H1 (cell line): ENCODE measurements around the gene PHEX. TPM values are rescaled to one million over a fixed set of nuclear protein-coding genes. Genes with fewer than 3 reads are reported as not detected.

ENCODE experiments used
- CTCF ChIA-PET: fragments of 300-600 bp; sonication (Branson Sonifier 250); formaldehyde crosslinking; loops from one replicate; lab custom pipeline; 2021; ENCODE audit not compliant: partially characterized antibody; lab: Charles Lee
- POLR2A ChIA-PET: fragments of 300-600 bp; sonication (Branson Sonifier 250); formaldehyde crosslinking; loops from one replicate; lab custom pipeline; 2021; ENCODE audit warnings: inconsistent platforms; ENCODE audit not compliant: partially characterized antibody; lab: Charles Lee
- DNase-seq, 2 experiments: peaks; one replicate each; pipeline versions ENCODE4 v3.0.0 to v3.0.0-alpha.2; 2010 to 2022; ENCODE audit warnings: low spot score in 2 of 2, low read depth in 1 of 2, mixed read lengths in 1 of 2
- FAIRE-seq: peaks from 2 replicates; lab custom pipeline; 2011; peaks lifted over from hg19 to GRCh38; lab: Jason Lieb, UNC
- H2AFZ ChIP-seq: 2 replicates; pipeline ENCODE4 v1.8.1; 2012; ENCODE audit warnings: low read length, inconsistent platforms
- H2AK5ac ChIP-seq: 2 replicates; pipeline ENCODE4 v1.6.1; 2013; ENCODE audit warnings: low read depth, low read length
- H2BK120ac ChIP-seq: replicated peaks from 2 replicates; pipeline ENCODE3; 2013; ENCODE audit warnings: low read depth, low read length, inconsistent platforms
- H2BK12ac ChIP-seq: 2 replicates; pipeline ENCODE4 v1.6.1; 2013; ENCODE audit warnings: low read depth, low read length
- H2BK15ac ChIP-seq: 2 replicates; pipeline ENCODE4 v1.6.1; 2013; ENCODE audit warnings: low read length
- H2BK20ac ChIP-seq: 2 replicates; pipeline ENCODE4 v1.6.1; 2013; ENCODE audit warnings: low read length
- H2BK5ac ChIP-seq: 2 replicates; pipeline ENCODE4 v1.6.1; 2013; ENCODE audit warnings: low read depth, low read length
- H3K14ac ChIP-seq: 2 replicates; pipeline ENCODE4 v1.6.1; 2013; ENCODE audit warnings: inconsistent platforms; ENCODE audit not compliant: insufficient read length
- H3K18ac ChIP-seq: 2 replicates; pipeline ENCODE4 v1.6.1; 2013; ENCODE audit warnings: low read length; ENCODE audit errors: extremely low read depth
- H3K23ac ChIP-seq: 2 replicates; pipeline ENCODE4 v1.6.1; 2013; ENCODE audit warnings: inconsistent platforms; ENCODE audit not compliant: insufficient read length
- H3K23me2 ChIP-seq: 2 replicates; pipeline ENCODE4 v1.6.1; 2013; ENCODE audit warnings: low read depth, low read length
- H3K27ac ChIP-seq: 2 replicates; pipeline ENCODE4 v1.6.1; 2011; ENCODE audit warnings: low read depth, low read length, inconsistent platforms
- H3K27me3 ChIP-seq, 4 experiments: replicated peaks in 1 of 4; 1 replicate in 1 of 4; 2 replicates in 3 of 4; pipeline versions ENCODE4 v1.6.1 to v1.8.1; 2011 to 2013; ENCODE audit warnings: low read length in 3 of 4, mild to moderate bottlenecking in 3 of 4, inconsistent platforms in 2 of 4, mixed read lengths in 2 of 4, moderate library complexity in 1 of 4; ENCODE audit not compliant: control insufficient read depth in 3 of 4, insufficient read depth in 3 of 4; ENCODE audit errors: extremely low read depth in 1 of 4
- H3K36me3 ChIP-seq, 4 experiments: 2 replicates each; pipeline versions ENCODE4 v1.6.1 to v1.8.1; 2011 to 2013; ENCODE audit warnings: mild to moderate bottlenecking in 4 of 4, low read length in 3 of 4, moderate library complexity in 2 of 4, control low read depth in 1 of 4, inconsistent platforms in 1 of 4; ENCODE audit not compliant: insufficient read depth in 4 of 4, control insufficient read depth in 2 of 4
- H3K4ac ChIP-seq: replicated peaks from 2 replicates; pipeline ENCODE3; 2013; ENCODE audit warnings: low read length, low read depth, mixed read lengths, inconsistent platforms; ENCODE audit not compliant: insufficient read length
- H3K4me1 ChIP-seq, 4 experiments: replicated peaks in 1 of 4; 1 replicate in 1 of 4; 2 replicates in 3 of 4; pipeline versions ENCODE4 v1.6.1 to v1.8.1; 2011 to 2013; ENCODE audit warnings: low read length in 3 of 4, inconsistent platforms in 2 of 4, mixed read lengths in 1 of 4; ENCODE audit not compliant: insufficient read depth in 4 of 4, control insufficient read depth in 3 of 4
- H3K4me2 ChIP-seq, 2 experiments: 2 replicates each; pipeline versions ENCODE4 v1.6.1 to v1.8.1; 2011 to 2013; ENCODE audit warnings: low read depth in 2 of 2, low read length in 2 of 2, control low read depth in 1 of 2, inconsistent platforms in 1 of 2, mild to moderate bottlenecking in 1 of 2; ENCODE audit not compliant: insufficient read depth in 1 of 2
- H3K4me3 ChIP-seq, 4 experiments: fragments of 200-600, 300-600 bp in 1 of 4; sonication (generic), shearing (Covaris generic), sonication (Bioruptor Twin) in 1 of 4; 2 replicates each; pipeline versions ENCODE4 v1.5.1 to v1.8.1; 2011 to 2016; ENCODE audit warnings: low read length in 4 of 4, low read depth in 3 of 4, control low read depth in 2 of 4, inconsistent platforms in 2 of 4, mild to moderate bottlenecking in 2 of 4, mixed read lengths in 1 of 4, moderate library complexity in 1 of 4; ENCODE audit not compliant: insufficient read depth in 2 of 4; ENCODE audit errors: extremely low read depth in 1 of 4
- H3K56ac ChIP-seq: replicated peaks from 2 replicates; pipeline ENCODE3; 2013; ENCODE audit warnings: low read depth, mild to moderate bottlenecking, mixed read lengths, low read length, inconsistent platforms; ENCODE audit not compliant: insufficient read length
- H3K79me1 ChIP-seq: 2 replicates; pipeline ENCODE4 v1.6.1; 2013; ENCODE audit warnings: low read depth, low read length, control low read depth
- H3K79me2 ChIP-seq, 2 experiments: 2 replicates each; pipeline versions ENCODE4 v1.6.1 to v1.8.1; 2012 to 2013; ENCODE audit warnings: low read length in 2 of 2, mild to moderate bottlenecking in 2 of 2, inconsistent platforms in 1 of 2; ENCODE audit not compliant: insufficient read depth in 2 of 2, control insufficient read depth in 1 of 2
- H3K9ac ChIP-seq, 4 experiments: replicated peaks in 1 of 4; 1 replicate in 1 of 4; 2 replicates in 3 of 4; pipeline versions ENCODE4 v1.6.1 to v1.8.1; 2011 to 2013; ENCODE audit warnings: low read depth in 3 of 4, low read length in 3 of 4, control low read depth in 2 of 4, mild to moderate bottlenecking in 2 of 4, moderate library complexity in 2 of 4, inconsistent platforms in 1 of 4; ENCODE audit errors: extremely low read depth in 1 of 4
- H3K9me3 ChIP-seq, 2 experiments: 2 replicates each; pipeline versions ENCODE4 v1.6.1 to v1.8.1; 2012 to 2013; ENCODE audit warnings: mild to moderate bottlenecking in 2 of 2, moderate library complexity in 2 of 2, control low read depth in 1 of 2, inconsistent platforms in 1 of 2, low read depth in 1 of 2, low read length in 1 of 2, mixed read lengths in 1 of 2; ENCODE audit not compliant: insufficient read depth in 2 of 2
- H4K20me1 ChIP-seq, 2 experiments: replicated peaks in 1 of 2; 2 replicates each; pipeline versions ENCODE3 to v1.8.1; 2011 to 2013; ENCODE audit warnings: inconsistent platforms in 2 of 2, low read length in 2 of 2, mild to moderate bottlenecking in 1 of 2; ENCODE audit not compliant: insufficient read depth in 2 of 2, control insufficient read depth in 1 of 2
- H4K5ac ChIP-seq: 2 replicates; pipeline ENCODE4 v1.6.1; 2013; ENCODE audit warnings: low read length, low read depth, mixed read lengths, inconsistent platforms; ENCODE audit not compliant: insufficient read length
- H4K8ac ChIP-seq: 2 replicates; pipeline ENCODE4 v1.8.0; 2013; ENCODE audit warnings: mild to moderate bottlenecking, moderate library complexity, low read length, inconsistent platforms; ENCODE audit not compliant: insufficient read depth; ENCODE audit errors: extremely low read depth
- H4K91ac ChIP-seq: replicated peaks from 2 replicates; pipeline ENCODE3; 2013; ENCODE audit warnings: low read length, mixed read lengths, inconsistent platforms; ENCODE audit not compliant: insufficient read length
- BRCA1 ChIP-seq: IDR thresholded peaks from 2 replicates; pipeline ENCODE4 v1.6.1; 2012; ENCODE audit warnings: low read depth, low read length, improper control_type of control experiment
- CHD2 ChIP-seq: IDR thresholded peaks from 2 replicates; pipeline ENCODE4 v1.6.1; 2012; ENCODE audit warnings: low read length, improper control_type of control experiment
- CREB1 ChIP-seq: IDR thresholded peaks from 2 replicates; pipeline ENCODE4 v1.6.1; 2012; ENCODE audit warnings: inconsistent platforms
- CTBP2 ChIP-seq: IDR thresholded peaks from 2 replicates; pipeline ENCODE4 v1.7.0; 2011; ENCODE audit warnings: borderline replicate concordance, mild to moderate bottlenecking, moderate library complexity, mixed read lengths, low read length; ENCODE audit not compliant: insufficient read depth, insufficient read length
- GTF2F1 ChIP-seq: IDR thresholded peaks from 2 replicates; pipeline ENCODE4 v1.6.1; 2012; ENCODE audit warnings: low read depth, low read length, improper control_type of control experiment, borderline replicate concordance
- HDAC2 ChIP-seq, 2 experiments: fragments of 300-600 bp in 1 of 2; sonication (generic) in 1 of 2; IDR thresholded peaks; 2 replicates each; pipeline ENCODE4 v1.6.1; 2011 to 2012; ENCODE audit warnings: low read depth in 2 of 2, low read length in 2 of 2, mild to moderate bottlenecking in 2 of 2, moderate library complexity in 2 of 2, borderline replicate concordance in 1 of 2, inconsistent platforms in 1 of 2
- HDAC6 ChIP-seq: IDR thresholded peaks from one replicate; pipeline ENCODE4 v1.7.1; 2012; ENCODE audit warnings: low read depth, mild to moderate bottlenecking, inconsistent platforms, low read length, moderate library complexity
- KDM4A ChIP-seq: IDR thresholded peaks from one replicate; pipeline ENCODE4 v1.7.1; 2012; ENCODE audit warnings: low read depth, mild to moderate bottlenecking, moderate library complexity, low read length, inconsistent platforms; ENCODE audit not compliant: severe bottlenecking
- NANOG ChIP-seq: IDR thresholded peaks from 2 replicates; pipeline ENCODE4 v1.6.1; 2011; ENCODE audit warnings: low read length, low read depth, mild to moderate bottlenecking, inconsistent platforms; ENCODE audit not compliant: insufficient read depth, poor library complexity, severe bottlenecking
- POLR2AphosphoS5 ChIP-seq: IDR thresholded peaks from 2 replicates; pipeline ENCODE4 v1.6.1; 2011; ENCODE audit warnings: low read depth, low read length
- SIN3A ChIP-seq, 2 experiments: IDR thresholded peaks in 1 of 2; conservative IDR thresholded peaks in 1 of 2; 2 replicates each; pipeline ENCODE4 v1.6.1; 2011 to 2012; ENCODE audit warnings: low read length in 2 of 2, improper control_type of control experiment in 1 of 2, low read depth in 1 of 2, mild to moderate bottlenecking in 1 of 2
- SIRT6 ChIP-seq: IDR thresholded peaks from one replicate; pipeline ENCODE4 v1.7.1; 2012; ENCODE audit warnings: low read length, inconsistent platforms
- TAF1 ChIP-seq: IDR thresholded peaks from 2 replicates; pipeline ENCODE4 v1.6.1; 2011; ENCODE audit warnings: mild to moderate bottlenecking, low read depth, low read length
- TCF12 ChIP-seq: IDR thresholded peaks from 2 replicates; pipeline ENCODE4 v1.6.1; 2011; ENCODE audit warnings: low read depth, mild to moderate bottlenecking, low read length
- YY1 ChIP-seq: IDR thresholded peaks from 2 replicates; pipeline ENCODE4 v1.6.1; 2011; ENCODE audit warnings: low read depth, mild to moderate bottlenecking, low read length
- WGBS, 2 experiments: shearing (Covaris generic) in 1 of 2; methylation state at CpG; one replicate each; pipeline versions ENCODE4 v1.1.6 to v1.1.7; 2013 to 2015; ENCODE audit warnings: low lambda C conversion rate in 2 of 2, mixed read lengths in 2 of 2, inconsistent platforms in 1 of 2, low coverage in 1 of 2, missing lambda C conversion rate in 1 of 2; ENCODE audit not compliant: insufficient replicate concordance in 2 of 2, insufficient coverage in 1 of 2, insufficient read length in 1 of 2; ENCODE audit errors: extremely low coverage in 1 of 2, missing lambda C conversion rate in 1 of 2; 5-methylcytosine and 5-hydroxymethylcytosine counted together
- polyA plus RNA-seq, 7 experiments: library from polyadenylated mRNA; depleted of rRNA in 3 of 7; stranded (reverse) in 5 of 7; unstranded in 2 of 7; fragments of >200 nt in 5 of 7; fragments of 200-250 nt in 2 of 7; gene quantifications; 1 replicate in 5 of 7; 2 replicates in 1 of 7; 4 replicates in 1 of 7; pipeline versions ENCODE4 v1.2.1 to v1.2.3, GENCODE V29; 2011 to 2013; ENCODE audit warnings: missing spikeins in 2 of 7, mixed read lengths in 2 of 7
- total RNA-seq: library from RNA; stranded (reverse); fragmentation: NEBNext Ultra II Directional; extraction: Animal tissue kit (Norgen Biotek cat#: 25700); gene quantifications from 2 replicates; pipeline ENCODE4 v1.2.1, GENCODE V29; 2021

PHEX gene
- total and polyA plus RNA-seq, 2 of the 8 experiments (the other 6 are each of a cell fraction or from before 2014, with no cell fraction given) = 0.03 to 0.11 TPM

- Histone ChIP-seq H3K79me2 (no peaks in the 10 kb centered on the region), H4K5ac (no peak overlapping the region), H2AK5ac (no peak overlapping the region), H2BK120ac (no peak overlapping the region), H4K8ac (no peak overlapping the region), H3K4me3 (no peak overlapping the region), H2BK12ac (no peak overlapping the region), H3K4ac (no peak overlapping the region), H3K9ac (no peak overlapping the region), H3K9me3 (no peaks in the 10 kb centered on the region), H3K23ac (no peak overlapping the region), H3K23me2 (no peaks in the 10 kb centered on the region), H2AFZ (no peak overlapping the region), H3K27ac (no peak overlapping the region), H3K79me1 (no peaks in the 10 kb centered on the region), H3K18ac (no peak overlapping the region), H3K4me2 (no peak overlapping the region), H3K27me3 (no peaks in the 10 kb centered on the region), H3K14ac (no peak overlapping the region), H2BK15ac (no peak overlapping the region), H3K36me3 (no peaks in the 10 kb centered on the region), H3K56ac (no peak overlapping the region), H4K91ac (no peak overlapping the region), H2BK5ac (no peak overlapping the region), H2BK20ac (no peak overlapping the region), H3K4me1 (peaks cover 0 to 4% (median 0%) of the 10 kb centered on the region in 4 experiments; a peak in 1 of 7 replicates), H4K20me1 (no peaks in the 10 kb centered on the region)
- WGBS, 2 experiments = 100% methylated on average over 1 of the region's 1 CpG; no CpG with 5 or more reads in 1 of the 2 experiments
- DNase-seq (no peak), FAIRE-seq (no peak)
- POLR2A ChIA-PET = no interaction called here
- CTCF ChIA-PET = interaction anchor here (0.9 kb wide), 1 partner anchor 9 kb away, joined by 4 read pairs; no protein-coding TSS in a partner anchor
- TF ChIP-seq SIRT6 (no peak), KDM4A (no peak), CREB1 (no peak), TAF1 (no peak), GTF2F1 (no peak), NANOG (no peak), HDAC6 (no peak), CHD2 (no peak), SIN3A (conservative IDR thresholded peaks at IDR 0.05 in 1 of 2, IDR thresholded peaks at IDR 0.05 in 1 of 2; ENCODE audit: low read depth in 1 of 2, low read length in 2 of 2) (no peak), HDAC2 (IDR thresholded peaks at IDR 0.05; ENCODE audit: borderline replicate concordance in 1 of 2, low read depth in 2 of 2, low read length in 2 of 2) (no peak), CTBP2 (no peak), TCF12 (no peak), POLR2AphosphoS5 (no peak), BRCA1 (no peak), YY1 (no peak)
Measured at GRCh38 chrX:22139822-22140221, 107.7 kb downstream of the PHEX start.
